Liver (tissue), 9 donors: ENCODE measurements around the gene LBP. TPM values are rescaled to one million over a fixed set of nuclear protein-coding genes. Genes with fewer than 3 reads are reported as not detected.
"Not testable (repeated sequence)": the region's sequence is repeated elsewhere in the genome, so short reads cannot be mapped to it uniquely, and the experiment has no call there.

Source experiments
- DNase-seq: peaks from one replicate; pipeline ENCODE4 v3.0.0-alpha.2; 2017; ENCODE audit warnings: low spot score
- H3K27ac ChIP-seq, 2 donors: one replicate each; pipeline ENCODE4 v1.7.0; 2013; ENCODE audit warnings: inconsistent platforms in 2 of 2, low read length in 2 of 2, control low read depth in 1 of 2, low read depth in 1 of 2, mild to moderate bottlenecking in 1 of 2
- H3K27me3 ChIP-seq, 4 donors: one replicate each; pipeline versions ENCODE4 v1.6.1 to v1.7.0; 2013; ENCODE audit warnings: low read length in 3 of 4, inconsistent platforms in 1 of 4, mild to moderate bottlenecking in 1 of 4, moderate library complexity in 1 of 4; ENCODE audit not compliant: control insufficient read depth in 4 of 4, insufficient read depth in 4 of 4
- H3K36me3 ChIP-seq, 4 donors: one replicate each; pipeline versions ENCODE4 v1.6.1 to v1.7.0; 2013; ENCODE audit warnings: low read length in 3 of 4, mild to moderate bottlenecking in 3 of 4, low read depth in 1 of 4, moderate library complexity in 1 of 4; ENCODE audit not compliant: control insufficient read depth in 4 of 4, insufficient read depth in 3 of 4
- H3K4me1 ChIP-seq, 4 donors: one replicate each; pipeline versions ENCODE4 v1.6.1 to v1.7.0; 2013; ENCODE audit warnings: low read length in 3 of 4, mild to moderate bottlenecking in 3 of 4, moderate library complexity in 1 of 4; ENCODE audit not compliant: control insufficient read depth in 4 of 4, insufficient read depth in 4 of 4
- H3K4me3 ChIP-seq, 3 donors: one replicate each; pipeline versions ENCODE4 v1.6.1 to v1.7.0; 2013; ENCODE audit warnings: low read length in 3 of 3, control low read depth in 1 of 3, low read depth in 1 of 3, mild to moderate bottlenecking in 1 of 3
- H3K9ac ChIP-seq, 2 donors: one replicate each; pipeline ENCODE4 v1.7.0; 2013; ENCODE audit warnings: low read length in 2 of 2, mild to moderate bottlenecking in 2 of 2, moderate library complexity in 2 of 2, control low read depth in 1 of 2, low read depth in 1 of 2
- H3K9me3 ChIP-seq, 4 donors: one replicate each; pipeline versions ENCODE4 v1.6.1 to v1.7.0; 2013; ENCODE audit warnings: low read length in 3 of 4; ENCODE audit not compliant: control insufficient read depth in 4 of 4
- HNF4A ChIP-seq, 2 donors: conservative IDR thresholded peaks; 2 replicates each; pipeline ENCODE4 v1.6.1; 2016; ENCODE audit warnings: antibody characterized with exemption in 2 of 2, mild to moderate bottlenecking in 2 of 2
- RAD21 ChIP-seq, 2 donors: IDR thresholded peaks; 2 replicates each; pipeline ENCODE4 v1.6.1; 2016; ENCODE audit warnings: antibody characterized with exemption in 2 of 2, mild to moderate bottlenecking in 2 of 2
- RXRA ChIP-seq, 2 donors: IDR thresholded peaks; 2 replicates each; pipeline ENCODE4 v1.6.1; 2017 to 2018; ENCODE audit warnings: antibody characterized with exemption in 2 of 2, mild to moderate bottlenecking in 1 of 2
- YY1 ChIP-seq: IDR thresholded peaks from 2 replicates; pipeline ENCODE4 v1.6.1; 2016; ENCODE audit warnings: antibody characterized with exemption, mild to moderate bottlenecking
- WGBS: extraction: QIAGEN DNeasy Blood & Tissue Kit; methylation state at CpG from one replicate; pipeline ENCODE4 v1.1.7; 2013; 5-methylcytosine and 5-hydroxymethylcytosine counted together
- polyA plus RNA-seq, 2 donors: library from polyadenylated mRNA; stranded (reverse) in 1 of 2; unstranded in 1 of 2; fragments of 200-250 nt in 1 of 2; fragments of >200 nt in 1 of 2; fragmentation: Nextera tagmentation in 1 of 2; extraction: Ambion mirVana in 1 of 2; gene quantifications; one replicate each; pipeline versions ENCODE4 v1.2.1 to v1.2.3, GENCODE V29; 2013 to 2015
- total RNA-seq, 2 donors: library from RNA; depleted of rRNA; stranded (reverse); fragments of >200 nt; gene quantifications; one replicate each; pipeline ENCODE4 v1.2.3, GENCODE V29; 2014
- TF ChIP-seq, protein P1 (sequence below): IDR thresholded peaks from 2 replicates; pipeline ENCODE4 v1.6.1; 2016; ENCODE audit warnings: antibody characterized with exemption
- TF ChIP-seq, protein P2 (sequence below): fragments of 150-350 bp; IDR thresholded peaks from 2 replicates; pipeline ENCODE4 v1.5.1; 2017; ENCODE audit warnings: improper control_type of control experiment, low read depth, low read length; ENCODE audit not compliant: missing input control
- TF ChIP-seq, protein P3 (sequence below): IDR thresholded peaks from 2 replicates; pipeline ENCODE4 v1.6.1; 2016; ENCODE audit warnings: antibody characterized with exemption, mild to moderate bottlenecking
- TF ChIP-seq, protein P4 (sequence below): IDR thresholded peaks from 2 replicates; pipeline ENCODE4 v1.6.1; 2016; ENCODE audit warnings: antibody characterized with exemption
- donor health status: healthy.
- donor health status: healthy.
- donor health status: healthy.
- donor health status: healthy.
- donor health status: healthy.

LBP gene
- total and polyA plus RNA-seq, 4 donors, result 561 to 1,485 (median 1,083) TPM

DNA sequence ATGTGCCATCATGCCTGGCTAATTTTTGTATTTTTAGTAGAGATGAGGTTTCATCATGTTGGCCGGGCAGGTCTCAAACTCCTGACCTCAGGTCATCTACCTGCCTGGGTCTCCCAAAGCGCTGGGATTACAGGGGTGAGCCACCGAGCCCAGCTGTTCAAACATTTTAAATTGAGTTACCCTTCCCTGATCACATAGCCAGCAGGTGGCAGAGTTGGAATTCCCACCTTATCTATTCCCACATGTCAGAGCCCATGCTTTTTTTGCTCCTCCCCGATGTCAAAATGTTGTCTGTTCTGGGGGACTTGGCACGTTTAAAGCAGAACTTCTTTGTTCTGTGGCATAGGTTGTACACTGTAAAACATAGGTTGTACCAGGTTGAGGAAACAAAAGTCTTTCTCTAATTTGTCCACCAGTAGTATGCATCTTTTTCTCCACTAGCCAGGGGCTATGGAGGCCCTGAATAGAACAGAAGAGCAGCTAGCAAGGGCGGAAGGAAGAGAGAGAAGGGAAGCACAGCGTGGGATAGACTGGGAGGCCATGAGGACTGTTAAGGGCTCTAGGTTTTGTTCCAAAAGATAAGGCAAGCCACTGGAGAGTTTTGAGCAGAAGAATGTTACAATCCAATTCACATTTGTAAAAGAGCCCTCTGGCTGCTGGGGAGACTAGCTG lies 7.3 kb upstream of the LBP start:
- H3K4me3 ChIP-seq, result no peak overlapping the region
- no peak for DNase-seq
- peaks cover 11 to 43% (median 36%) of the 10 kb centered on the region in 4 donors for H3K4me1 ChIP-seq
- no peaks in the 10 kb centered on the region for H3K27me3 ChIP-seq
- peaks cover 0 to 5% (median 0%) of the 10 kb centered on the region in 4 donors for H3K9me3 ChIP-seq
- no peaks in the 10 kb centered on the region for H3K36me3 ChIP-seq
- TF ChIP-seq, protein P1, sequence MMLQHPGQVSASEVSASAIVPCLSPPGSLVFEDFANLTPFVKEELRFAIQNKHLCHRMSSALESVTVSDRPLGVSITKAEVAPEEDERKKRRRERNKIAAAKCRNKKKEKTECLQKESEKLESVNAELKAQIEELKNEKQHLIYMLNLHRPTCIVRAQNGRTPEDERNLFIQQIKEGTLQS, result no peak
- TF ChIP-seq, protein P2, sequence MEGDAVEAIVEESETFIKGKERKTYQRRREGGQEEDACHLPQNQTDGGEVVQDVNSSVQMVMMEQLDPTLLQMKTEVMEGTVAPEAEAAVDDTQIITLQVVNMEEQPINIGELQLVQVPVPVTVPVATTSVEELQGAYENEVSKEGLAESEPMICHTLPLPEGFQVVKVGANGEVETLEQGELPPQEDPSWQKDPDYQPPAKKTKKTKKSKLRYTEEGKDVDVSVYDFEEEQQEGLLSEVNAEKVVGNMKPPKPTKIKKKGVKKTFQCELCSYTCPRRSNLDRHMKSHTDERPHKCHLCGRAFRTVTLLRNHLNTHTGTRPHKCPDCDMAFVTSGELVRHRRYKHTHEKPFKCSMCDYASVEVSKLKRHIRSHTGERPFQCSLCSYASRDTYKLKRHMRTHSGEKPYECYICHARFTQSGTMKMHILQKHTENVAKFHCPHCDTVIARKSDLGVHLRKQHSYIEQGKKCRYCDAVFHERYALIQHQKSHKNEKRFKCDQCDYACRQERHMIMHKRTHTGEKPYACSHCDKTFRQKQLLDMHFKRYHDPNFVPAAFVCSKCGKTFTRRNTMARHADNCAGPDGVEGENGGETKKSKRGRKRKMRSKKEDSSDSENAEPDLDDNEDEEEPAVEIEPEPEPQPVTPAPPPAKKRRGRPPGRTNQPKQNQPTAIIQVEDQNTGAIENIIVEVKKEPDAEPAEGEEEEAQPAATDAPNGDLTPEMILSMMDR, result peak; percentile 59
- TF ChIP-seq, protein P3, sequence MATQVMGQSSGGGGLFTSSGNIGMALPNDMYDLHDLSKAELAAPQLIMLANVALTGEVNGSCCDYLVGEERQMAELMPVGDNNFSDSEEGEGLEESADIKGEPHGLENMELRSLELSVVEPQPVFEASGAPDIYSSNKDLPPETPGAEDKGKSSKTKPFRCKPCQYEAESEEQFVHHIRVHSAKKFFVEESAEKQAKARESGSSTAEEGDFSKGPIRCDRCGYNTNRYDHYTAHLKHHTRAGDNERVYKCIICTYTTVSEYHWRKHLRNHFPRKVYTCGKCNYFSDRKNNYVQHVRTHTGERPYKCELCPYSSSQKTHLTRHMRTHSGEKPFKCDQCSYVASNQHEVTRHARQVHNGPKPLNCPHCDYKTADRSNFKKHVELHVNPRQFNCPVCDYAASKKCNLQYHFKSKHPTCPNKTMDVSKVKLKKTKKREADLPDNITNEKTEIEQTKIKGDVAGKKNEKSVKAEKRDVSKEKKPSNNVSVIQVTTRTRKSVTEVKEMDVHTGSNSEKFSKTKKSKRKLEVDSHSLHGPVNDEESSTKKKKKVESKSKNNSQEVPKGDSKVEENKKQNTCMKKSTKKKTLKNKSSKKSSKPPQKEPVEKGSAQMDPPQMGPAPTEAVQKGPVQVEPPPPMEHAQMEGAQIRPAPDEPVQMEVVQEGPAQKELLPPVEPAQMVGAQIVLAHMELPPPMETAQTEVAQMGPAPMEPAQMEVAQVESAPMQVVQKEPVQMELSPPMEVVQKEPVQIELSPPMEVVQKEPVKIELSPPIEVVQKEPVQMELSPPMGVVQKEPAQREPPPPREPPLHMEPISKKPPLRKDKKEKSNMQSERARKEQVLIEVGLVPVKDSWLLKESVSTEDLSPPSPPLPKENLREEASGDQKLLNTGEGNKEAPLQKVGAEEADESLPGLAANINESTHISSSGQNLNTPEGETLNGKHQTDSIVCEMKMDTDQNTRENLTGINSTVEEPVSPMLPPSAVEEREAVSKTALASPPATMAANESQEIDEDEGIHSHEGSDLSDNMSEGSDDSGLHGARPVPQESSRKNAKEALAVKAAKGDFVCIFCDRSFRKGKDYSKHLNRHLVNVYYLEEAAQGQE, result no peak
- TF ChIP-seq, protein P4, sequence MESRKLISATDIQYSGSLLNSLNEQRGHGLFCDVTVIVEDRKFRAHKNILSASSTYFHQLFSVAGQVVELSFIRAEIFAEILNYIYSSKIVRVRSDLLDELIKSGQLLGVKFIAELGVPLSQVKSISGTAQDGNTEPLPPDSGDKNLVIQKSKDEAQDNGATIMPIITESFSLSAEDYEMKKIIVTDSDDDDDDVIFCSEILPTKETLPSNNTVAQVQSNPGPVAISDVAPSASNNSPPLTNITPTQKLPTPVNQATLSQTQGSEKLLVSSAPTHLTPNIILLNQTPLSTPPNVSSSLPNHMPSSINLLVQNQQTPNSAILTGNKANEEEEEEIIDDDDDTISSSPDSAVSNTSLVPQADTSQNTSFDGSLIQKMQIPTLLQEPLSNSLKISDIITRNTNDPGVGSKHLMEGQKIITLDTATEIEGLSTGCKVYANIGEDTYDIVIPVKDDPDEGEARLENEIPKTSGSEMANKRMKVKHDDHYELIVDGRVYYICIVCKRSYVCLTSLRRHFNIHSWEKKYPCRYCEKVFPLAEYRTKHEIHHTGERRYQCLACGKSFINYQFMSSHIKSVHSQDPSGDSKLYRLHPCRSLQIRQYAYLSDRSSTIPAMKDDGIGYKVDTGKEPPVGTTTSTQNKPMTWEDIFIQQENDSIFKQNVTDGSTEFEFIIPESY, result no peak
- TF ChIP-seq YY1 (peak; percentile 14), RXRA (IDR thresholded peaks at IDR 0.05) (peak; percentile 24 to 72), HNF4A (conservative IDR thresholded peaks at IDR 0.05) (peak; percentile 15 to 56), RAD21 (IDR thresholded peaks at IDR 0.05) (peak; percentile 82 to 84)
- whole genome bisulfite sequencing, result 29% methylated on average over 7 of the region's 7 CpGs
- H3K27ac ChIP-seq, result peak overlapping the region in 1 of 2 donors; percentile 34
- H3K9ac ChIP-seq, result no peak overlapping the region

DNA sequence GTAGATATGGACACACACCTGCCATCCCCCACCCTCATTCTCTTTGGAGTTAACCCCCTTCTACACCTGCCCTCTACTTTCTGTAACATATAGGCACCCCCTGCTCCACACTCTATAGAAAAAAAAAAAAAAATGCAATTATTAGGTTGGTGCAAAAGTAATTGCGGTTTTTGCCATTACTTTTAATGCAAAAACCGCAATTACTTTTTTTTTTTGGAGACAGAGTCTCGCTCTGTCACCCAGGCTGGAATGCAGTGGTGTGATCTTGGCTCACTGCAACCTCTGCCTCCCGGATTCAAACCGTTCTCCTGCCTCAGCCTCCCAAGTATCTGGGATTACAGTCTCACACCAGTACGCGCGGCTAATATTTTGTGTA lies 6.8 kb upstream of the LBP start:
- H3K4me1 ChIP-seq, result peaks cover 11 to 48% (median 41%) of the 10 kb centered on the region in 4 donors
- not testable (repeated sequence) for H3K9ac ChIP-seq, H3K27me3 ChIP-seq, H3K36me3 ChIP-seq, H3K9me3 ChIP-seq, H3K4me3 ChIP-seq, DNase-seq, H3K27ac ChIP-seq
- WGBS, result 95% methylated on average over 8 of the region's 8 CpGs
